ENCODE results near the gene FGF7. TPM values are rescaled to one million over a fixed set of nuclear protein-coding genes. Genes with fewer than 3 reads are reported as not detected.

FGF7 gene
- total RNA-seq, 3 donors from 2014 or later = 33.7 to 178 (median 42.9) TPM

DNA sequence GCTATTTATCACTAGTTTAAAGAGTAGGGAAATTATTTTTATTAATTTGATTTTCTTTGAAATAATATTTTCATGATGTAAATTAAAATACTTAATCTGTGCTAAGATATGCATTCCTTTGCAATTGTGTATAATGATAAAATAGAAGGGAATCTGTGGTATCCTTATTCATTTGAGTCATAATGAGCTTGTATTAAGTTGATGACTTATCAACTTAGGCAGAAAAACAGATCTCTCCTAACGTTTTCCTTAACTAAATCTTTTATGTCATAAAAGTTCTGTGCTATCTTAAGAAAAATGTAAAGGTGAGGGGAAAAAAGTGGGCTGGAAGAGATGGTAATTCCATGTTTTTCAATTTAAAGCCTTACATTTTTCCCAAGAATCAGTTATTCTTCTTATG is 1.9 kb downstream of the FGF7 start:
- H3K27me3 ChIP-seq = no peaks in the 10 kb centered on the region
- H3K9me3 ChIP-seq = no peaks in the 10 kb centered on the region
- peak overlapping the region in 1 of 2 donors; percentile 23 for H3K27ac ChIP-seq
- H3K4me1 ChIP-seq = no peaks in the 10 kb centered on the region
- peak overlapping the region; percentile 35 to 67 (median 39) for H3K4me3 ChIP-seq
- TF ChIP-seq POLR2A (IDR thresholded peaks at IDR 0.05) (no peak), CTCF (IDR thresholded peaks at IDR 0.05) (no peak), POLR2AphosphoS5 (IDR thresholded peaks at IDR 0.05) (no peak)
- intact Hi-C loops (cut with DNase I; ENCODE audit: low total_unique reads) = no loop called here
- DNase-seq (ENCODE audit: low spot score in 2 of 2) = no peak
- no peaks in the 10 kb centered on the region for H3K36me3 ChIP-seq

GRCh38 chr15:49427372-49427771 is 4.3 kb downstream of the FGF7 start:
- DNase-seq (ENCODE audit: low spot score in 2 of 2) = no peak
- H3K4me3 ChIP-seq = peak overlapping the region; percentile 35 to 67 (median 39)
- intact Hi-C loops (cut with DNase I; ENCODE audit: low total_unique reads) = no loop called here
- H3K36me3 ChIP-seq = no peaks in the 10 kb centered on the region
- no peaks in the 10 kb centered on the region for H3K4me1 ChIP-seq
- H3K27ac ChIP-seq = peak overlapping the region in 1 of 2 donors; percentile 77
- no peaks in the 10 kb centered on the region for H3K27me3 ChIP-seq
- no peaks in the 10 kb centered on the region for H3K9me3 ChIP-seq
- TF ChIP-seq POLR2A (IDR thresholded peaks at IDR 0.05) (no peak), CTCF (IDR thresholded peaks at IDR 0.05) (no peak), POLR2AphosphoS5 (IDR thresholded peaks at IDR 0.05) (no peak)

DNA sequence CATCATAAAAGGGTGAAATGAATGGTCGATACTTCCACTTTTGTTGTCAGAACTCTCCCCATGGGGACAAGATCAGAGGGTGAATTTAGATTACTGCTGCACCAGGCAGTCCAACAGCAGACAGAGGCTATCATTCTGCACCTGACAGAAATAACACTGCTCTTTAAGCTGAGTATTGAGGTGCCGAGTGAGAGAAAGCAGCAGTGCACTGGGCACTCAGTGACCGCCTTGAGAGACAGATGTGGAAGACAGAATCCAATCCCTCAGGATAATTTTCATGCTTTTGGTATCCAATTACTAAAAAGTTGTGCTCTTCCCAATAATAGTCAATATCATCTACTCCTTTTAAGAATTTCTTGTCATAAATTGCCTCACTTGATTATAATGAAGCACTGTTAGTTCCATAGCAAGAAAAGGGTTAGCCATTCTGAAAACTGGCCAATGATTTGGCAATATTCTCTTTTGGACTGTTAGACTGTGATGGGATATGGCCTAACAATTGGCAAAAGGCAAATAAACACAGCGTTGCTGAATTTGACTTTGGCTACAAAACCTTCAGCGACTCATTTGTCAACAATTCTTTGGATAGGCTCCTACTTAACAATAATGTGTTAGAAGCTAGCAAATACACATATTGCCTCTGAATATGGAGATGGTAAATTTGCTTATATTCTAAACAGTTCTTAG is 5.5 kb downstream of the FGF7 start:
- H3K4me3 ChIP-seq = peak overlapping the region; percentile 35 to 67 (median 39)
- TF ChIP-seq POLR2AphosphoS5 (IDR thresholded peaks at IDR 0.05) = peak in 1 of 3 donors; percentile 55
- TF ChIP-seq POLR2A (IDR thresholded peaks at IDR 0.05) = no peak
- no peaks in the 10 kb centered on the region for H3K4me1 ChIP-seq
- no peaks in the 10 kb centered on the region for H3K36me3 ChIP-seq
- intact Hi-C loops (cut with DNase I; ENCODE audit: low total_unique reads) = no loop called here
- no peaks in the 10 kb centered on the region for H3K27me3 ChIP-seq
- DNase-seq (ENCODE audit: low spot score in 2 of 2) = no peak
- peak overlapping the region; percentile 54 to 77 for H3K27ac ChIP-seq
- H3K9me3 ChIP-seq = no peaks in the 10 kb centered on the region

- DNase-seq (ENCODE audit: low spot score in 2 of 2) = no peak
- no peaks in the 10 kb centered on the region for H3K9me3 ChIP-seq
- no peak for TF ChIP-seq CTCF (IDR thresholded peaks at IDR 0.05)
- no peak for TF ChIP-seq POLR2AphosphoS5 (IDR thresholded peaks at IDR 0.05)
- TF ChIP-seq POLR2A (IDR thresholded peaks at IDR 0.05) = no peak
- intact Hi-C loops (cut with DNase I; ENCODE audit: low total_unique reads) = no loop called here
- H3K27ac ChIP-seq = peak overlapping the region; percentile 54 to 77
- peak overlapping the region in 1 of 3 donors; percentile 67 for H3K4me3 ChIP-seq
- H3K36me3 ChIP-seq = no peaks in the 10 kb centered on the region
- no peaks in the 10 kb centered on the region for H3K27me3 ChIP-seq
- no peaks in the 10 kb centered on the region for H3K4me1 ChIP-seq
Observed at GRCh38 chr15:49430046-49430445, 7.0 kb downstream of the FGF7 start.

DNA sequence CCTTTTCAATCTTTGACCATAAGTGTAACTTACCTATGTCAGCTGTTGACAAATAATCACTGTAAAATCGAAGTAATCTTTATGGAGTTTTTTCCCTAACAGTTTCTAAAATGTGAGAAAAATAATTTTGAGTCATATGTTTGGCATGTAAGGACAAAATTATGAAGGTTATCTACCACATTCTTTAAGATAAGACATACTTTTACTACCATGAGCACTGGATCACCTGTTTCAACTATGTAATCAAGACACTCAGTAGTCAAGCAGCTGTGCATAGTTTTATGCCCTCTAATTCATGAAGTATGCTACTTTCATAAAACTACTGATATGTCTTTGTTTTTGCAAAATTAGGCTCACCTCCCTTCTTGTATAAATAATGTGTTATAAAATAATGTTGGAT is 12.1 kb downstream of the FGF7 start:
- no peaks in the 10 kb centered on the region for H3K4me1 ChIP-seq
- no peak for TF ChIP-seq POLR2A (IDR thresholded peaks at IDR 0.05)
- no peak for TF ChIP-seq CTCF (IDR thresholded peaks at IDR 0.05)
- no peak for TF ChIP-seq POLR2AphosphoS5 (IDR thresholded peaks at IDR 0.05)
- H3K27ac ChIP-seq = no peak overlapping the region
- no peaks in the 10 kb centered on the region for H3K36me3 ChIP-seq
- H3K9me3 ChIP-seq = no peaks in the 10 kb centered on the region
- DNase-seq (ENCODE audit: low spot score in 2 of 2) = no peak
- no peaks in the 10 kb centered on the region for H3K27me3 ChIP-seq
- intact Hi-C loops (cut with DNase I; ENCODE audit: low total_unique reads) = no loop called here
- H3K4me3 ChIP-seq = peak overlapping the region in 1 of 3 donors; percentile 6

Data from breast epithelium (tissue), 4 donors.